ENCODE data around the gene FAM111A. TPM values are rescaled to one million over a fixed set of nuclear protein-coding genes. Genes with fewer than 3 reads are reported as not detected.

Gene FAM111A
- total and polyA plus RNA-seq, 10 of the 15 experiments (the other 5 are each of a cell fraction or from before 2014, with no cell fraction given): 26.6 to 95.0 (median 67.5) TPM

GRCh38 chr11:59191890-59192289 is 49.2 kb downstream of the FAM111A start:
- ATAC-seq (no peak), FAIRE-seq (no peak)

More at GRCh38 chr11:59191890-59192289, 49.2 kb downstream of the FAM111A start:
- intact Hi-C loops (cut with micrococcal nuclease; ENCODE audit: unreplicated experiment): no loop called here
- in situ Hi-C loops (cut with MboI): loop anchor here (25.0 kb wide), 1 partner anchor 1570 kb away; the partner anchor contains the start of gene MS4A15
- Histone ChIP-seq H3K9me3 (replicated peaks; ENCODE audit: control insufficient read depth, insufficient read depth, low read length) (no peaks in the 10 kb centered on the region; the same call in 2 of the 3 replicates), H3K79me2 (ENCODE audit: control insufficient read depth, insufficient read depth, low read length) (peaks cover 1% of the 10 kb centered on the region), H2AFZ (ENCODE audit: control insufficient read depth, low read depth, low read length) (no peak overlapping the region), H3K4me1 (ENCODE audit: control insufficient read depth, insufficient read depth, low read length) (peaks cover 5% of the 10 kb centered on the region; the same call in 1 of the 2 replicates), H3K4me2 (ENCODE audit: control insufficient read depth, insufficient read depth) (no peak overlapping the region), H3K9ac (ENCODE audit: control insufficient read depth, insufficient read depth, low read length) (no peak overlapping the region), H3K4me3 (no peak overlapping the region), H4K20me1 (ENCODE audit: control insufficient read depth, insufficient read depth) (no peaks in the 10 kb centered on the region), H3K36me3 (ENCODE audit: control insufficient read depth in 2 of 2, insufficient read depth in 2 of 2, low read length in 1 of 2) (peaks cover 30 to 37% of the 10 kb centered on the region in 2 experiments; a peak in 3 of 4 replicates), H3K27ac (ENCODE audit: control insufficient read depth, insufficient read depth) (no peak overlapping the region), H3K27me3 (replicated peaks in 1 of 2; ENCODE audit: control insufficient read depth in 2 of 2, insufficient read depth in 2 of 2, low read length in 1 of 2) (no peaks in the 10 kb centered on the region)
- ChIA-PET RAD21 (ENCODE audit: unreplicated experiment) (interaction anchor here (0.8 to 1.5 kb wide), 3 partner anchors 15 to 19 kb away, joined by 3 to 5 read pairs (median 4); no protein-coding TSS in a partner anchor), CTCF (interaction anchor here (0.6 to 33.5 kb wide), 3 partner anchors 7 to 616 kb away, joined by 3 to 1180 read pairs (median 1180); partner anchors contain the start of genes DTX4, LPXN and MPEG1), POLR2A (interaction anchor here (0.8 kb wide), 1 partner anchor 14 kb away, joined by 3 read pairs; no protein-coding TSS in a partner anchor), SMC1A (ENCODE audit: uncharacterized antibody, unreplicated experiment) (interaction anchor here (0.6 to 1.4 kb wide), 7 partner anchors 9 to 993 kb away, joined by 3 to 4 read pairs (median 3); no protein-coding TSS in a partner anchor)
- BruUV-seq (replicated peaks): no TSS peak
- TF ChIP-seq, protein P1, sequence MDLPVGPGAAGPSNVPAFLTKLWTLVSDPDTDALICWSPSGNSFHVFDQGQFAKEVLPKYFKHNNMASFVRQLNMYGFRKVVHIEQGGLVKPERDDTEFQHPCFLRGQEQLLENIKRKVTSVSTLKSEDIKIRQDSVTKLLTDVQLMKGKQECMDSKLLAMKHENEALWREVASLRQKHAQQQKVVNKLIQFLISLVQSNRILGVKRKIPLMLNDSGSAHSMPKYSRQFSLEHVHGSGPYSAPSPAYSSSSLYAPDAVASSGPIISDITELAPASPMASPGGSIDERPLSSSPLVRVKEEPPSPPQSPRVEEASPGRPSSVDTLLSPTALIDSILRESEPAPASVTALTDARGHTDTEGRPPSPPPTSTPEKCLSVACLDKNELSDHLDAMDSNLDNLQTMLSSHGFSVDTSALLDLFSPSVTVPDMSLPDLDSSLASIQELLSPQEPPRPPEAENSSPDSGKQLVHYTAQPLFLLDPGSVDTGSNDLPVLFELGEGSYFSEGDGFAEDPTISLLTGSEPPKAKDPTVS (IDR thresholded peaks at IDR 0.05; ENCODE audit: low read depth, low read length): no peak
- TF ChIP-seq NFYA (IDR thresholded peaks at IDR 0.05; ENCODE audit: borderline replicate concordance, low read depth, low read length) (no peak), SREBF2 (IDR thresholded peaks at IDR 0.05; ENCODE audit: low read length) (no peak), E2F8 (IDR thresholded peaks at IDR 0.05; ENCODE audit: low read depth, partially characterized antibody) (no peak), ZNF384 (IDR thresholded peaks at IDR 0.05; ENCODE audit: borderline replicate concordance, low read depth, low read length) (no peak)
- WGBS (ENCODE audit: insufficient coverage, insufficient replicate concordance, low lambda C conversion rate, missing lambda C conversion rate): 90% methylated on average over 8 of the region's 8 CpGs
- no peak for DNase-seq (ENCODE audit: low read depth, low spot score)

Measured in GM12878 (cell line).